HEK293 (cell line): ENCODE data around the gene CDKN3.

Experiments used
- CTCF ChIA-PET: fragments of 350-600 bp; formaldehyde crosslinking; extraction: SDS; loops from one replicate; lab custom pipeline; 2021; ENCODE audit warnings: antibody characterized with exemption; lab: Yijun Ruan, JAX
- POLR2A ChIA-PET: fragments of 300-600 bp; formaldehyde crosslinking; extraction: SDS; loops from one replicate; lab custom pipeline; 2020; ENCODE audit warnings: antibody characterized with exemption, inconsistent platforms; lab: Yijun Ruan, JAX
- H3K27ac ChIP-seq: fragments of 200-500 bp; sonication (Bioruptor generic); 2 replicates; pipeline ENCODE4 v1.5.1; 2014; ENCODE audit warnings: low read depth, low read length, control low read depth, inconsistent platforms; ENCODE audit errors: extremely low read depth
- H3K36me3 ChIP-seq, 2 experiments: fragments of 200-500 bp in 1 of 2; sonication (Bioruptor generic) in 1 of 2; 1 replicate in 1 of 2; 2 replicates in 1 of 2; pipeline ENCODE4 v1.5.1; 2014 to 2017; ENCODE audit warnings: inconsistent platforms in 2 of 2, low read length in 2 of 2; ENCODE audit not compliant: control insufficient read depth in 2 of 2, insufficient read depth in 1 of 2
- H3K4me1 ChIP-seq: fragments of 200-500 bp; sonication (Bioruptor generic); 2 replicates; pipeline ENCODE4 v1.5.1; 2014; ENCODE audit warnings: mild to moderate bottlenecking, low read length, inconsistent platforms; ENCODE audit not compliant: control insufficient read depth, insufficient read depth
- H3K4me3 ChIP-seq: 2 replicates; pipeline ENCODE4 v1.5.1; 2011; ENCODE audit warnings: low read depth, mild to moderate bottlenecking, control low read depth, low read length, moderate library complexity
- H3K9me3 ChIP-seq: fragments of 200-500 bp; sonication (Bioruptor generic); 2 replicates; pipeline ENCODE4 v1.5.1; 2014; ENCODE audit warnings: low read depth, low read length, inconsistent platforms; ENCODE audit not compliant: control insufficient read depth, insufficient read depth
- BCL6B ChIP-seq: fragments of 450-650 bp; formaldehyde crosslinking; IDR thresholded peaks from 2 replicates; pipeline ENCODE4 v1.5.1; 2017; ENCODE audit warnings: missing biosample characterization, missing genetic modification characterization
- PRDM10 ChIP-seq: fragments of 450-650 bp; formaldehyde crosslinking; IDR thresholded peaks from 2 replicates; pipeline ENCODE4 v1.5.1; 2016; ENCODE audit warnings: missing biosample characterization, missing genetic modification characterization
- SCRT2 ChIP-seq: fragments of 450-650 bp; formaldehyde crosslinking; IDR thresholded peaks from 2 replicates; pipeline ENCODE4 v1.5.1; 2016; ENCODE audit warnings: missing biosample characterization, missing genetic modification characterization
- ZBTB1 ChIP-seq: fragments of 450-650 bp; formaldehyde crosslinking; IDR thresholded peaks from 2 replicates; pipeline ENCODE4 v1.5.1; 2016; ENCODE audit warnings: missing biosample characterization, missing genetic modification characterization
- ZNF114 ChIP-seq: fragments of 450-650 bp; formaldehyde crosslinking; IDR thresholded peaks from 2 replicates; pipeline ENCODE4 v1.5.0; 2017; ENCODE audit warnings: missing biosample characterization, missing genetic modification characterization
- ZNF121 ChIP-seq: fragments of 450-650 bp; formaldehyde crosslinking; IDR thresholded peaks from 2 replicates; pipeline ENCODE4 v1.5.1; 2016; ENCODE audit warnings: missing biosample characterization, missing genetic modification characterization
- ZNF146 ChIP-seq: fragments of 450-650 bp; formaldehyde crosslinking; IDR thresholded peaks from 2 replicates; pipeline ENCODE4 v1.5.1; 2016; ENCODE audit warnings: missing biosample characterization, missing genetic modification characterization
- ZNF16 ChIP-seq: fragments of 450-650 bp; formaldehyde crosslinking; IDR thresholded peaks from 2 replicates; pipeline ENCODE4 v1.5.1; 2016; ENCODE audit warnings: low read depth, missing biosample characterization, missing genetic modification characterization
- ZNF362 ChIP-seq: fragments of 450-650 bp; formaldehyde crosslinking; IDR thresholded peaks from 2 replicates; pipeline ENCODE4 v1.5.1; 2016; ENCODE audit warnings: missing biosample characterization, missing genetic modification characterization
- ZNF37A ChIP-seq: fragments of 450-650 bp; IDR thresholded peaks from 2 replicates; pipeline ENCODE4 v1.5.1; 2018; ENCODE audit warnings: missing biosample characterization, missing genetic modification characterization
- ZNF529 ChIP-seq: fragments of 450-650 bp; formaldehyde crosslinking; IDR thresholded peaks from 2 replicates; pipeline ENCODE4 v1.5.1; 2017; ENCODE audit warnings: missing genetic modification characterization, missing biosample characterization; ENCODE audit not compliant: insufficient replicate concordance
- ZNF777 ChIP-seq: fragments of 450-650 bp; formaldehyde crosslinking; IDR thresholded peaks from 2 replicates; pipeline ENCODE4 v1.5.1; 2017; ENCODE audit warnings: missing biosample characterization, missing genetic modification characterization, borderline replicate concordance
- ZSCAN18 ChIP-seq: fragments of 450-650 bp; formaldehyde crosslinking; IDR thresholded peaks from 2 replicates; pipeline ENCODE4 v1.5.1; 2016; ENCODE audit warnings: missing biosample characterization, missing genetic modification characterization
- TF ChIP-seq, protein P1 (sequence below): fragments of 450-650 bp; formaldehyde crosslinking; IDR thresholded peaks from 2 replicates; pipeline ENCODE4 v1.5.1; 2016; ENCODE audit warnings: missing biosample characterization, missing genetic modification characterization
- TF ChIP-seq, protein P2 (sequence below): fragments of 450-650 bp; formaldehyde crosslinking; IDR thresholded peaks from 2 replicates; pipeline ENCODE4 v1.5.1; 2016; ENCODE audit warnings: missing biosample characterization, missing genetic modification characterization
- TF ChIP-seq, protein P3 (sequence below): fragments of 450-650 bp; formaldehyde crosslinking; IDR thresholded peaks from 2 replicates; pipeline ENCODE4 v1.5.1; 2016; ENCODE audit warnings: missing biosample characterization, missing genetic modification characterization

CDKN3 gene

DNA sequence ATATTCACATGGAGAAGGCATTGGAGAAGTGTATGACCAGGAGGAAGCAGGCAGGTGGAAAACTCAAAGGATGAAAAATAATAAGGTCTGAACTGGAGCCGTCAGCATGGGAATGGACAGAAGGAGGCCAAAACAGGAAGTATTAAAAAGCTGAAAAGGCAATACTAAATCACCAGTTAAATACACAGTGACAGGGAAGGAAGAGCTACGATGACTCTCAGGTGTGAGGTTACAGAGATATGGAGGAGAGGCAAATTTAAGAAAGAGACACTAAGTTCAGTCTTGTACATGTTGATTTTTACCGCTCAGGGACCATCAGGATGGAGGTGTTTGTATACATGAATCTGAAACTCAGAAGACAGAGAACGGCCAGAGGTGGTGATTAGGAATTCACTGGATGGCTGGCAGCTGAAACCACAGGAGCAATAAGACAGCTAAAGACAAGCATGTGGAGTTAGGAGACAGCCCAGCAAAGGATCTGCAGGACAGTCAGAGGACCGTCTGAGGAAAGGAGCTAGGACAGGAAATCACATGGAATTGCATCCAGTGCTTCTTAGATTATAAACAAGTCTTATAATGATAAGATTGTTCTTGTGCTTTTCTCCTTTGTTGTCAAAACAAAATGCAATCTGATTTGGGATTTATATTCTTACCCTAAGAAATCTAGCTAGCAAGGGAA, 33.9 kb upstream of the CDKN3 start:
- H3K4me3 ChIP-seq, result no peak overlapping the region
- H3K4me1 ChIP-seq, result no peaks in the 10 kb centered on the region
- no peaks in the 10 kb centered on the region for H3K9me3 ChIP-seq
- H3K27ac ChIP-seq, result no peak overlapping the region
- TF ChIP-seq, protein P1, sequence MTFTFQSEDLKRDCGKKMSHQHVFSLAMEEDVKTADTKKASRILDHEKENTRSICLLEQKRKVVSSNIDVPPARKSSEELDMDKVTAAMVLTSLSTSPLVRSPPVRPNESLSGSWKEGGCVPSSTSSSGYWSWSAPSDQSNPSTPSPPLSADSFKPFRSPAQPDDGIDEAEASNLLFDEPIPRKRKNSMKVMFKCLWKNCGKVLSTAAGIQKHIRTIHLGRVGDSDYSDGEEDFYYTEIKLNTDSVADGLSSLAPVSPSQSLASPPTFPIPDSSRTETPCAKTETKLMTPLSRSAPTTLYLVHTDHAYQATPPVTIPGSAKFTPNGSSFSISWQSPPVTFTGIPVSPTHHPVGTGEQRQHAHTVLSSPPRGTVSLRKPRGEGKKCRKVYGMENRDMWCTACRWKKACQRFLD (tag by site-specific recombination), result no peak
- TF ChIP-seq ZNF121 (tag by site-specific recombination) (no peak), ZSCAN18 (tag by site-specific recombination) (no peak), PRDM10 (tag by site-specific recombination) (no peak), SCRT2 (tag by site-specific recombination) (no peak), ZBTB1 (tag by site-specific recombination) (no peak), BCL6B (no peak), ZNF16 (tag by site-specific recombination) (no peak), ZNF146 (tag by site-specific recombination) (no peak), ZNF114 (tag by site-specific recombination) (no peak), ZNF529 (tag by site-specific recombination) (no peak), ZNF362 (tag by site-specific recombination) (no peak), ZNF777 (tag by site-specific recombination) (no peak), ZNF37A (tag by site-specific recombination) (no peak)
- TF ChIP-seq, protein P2, sequence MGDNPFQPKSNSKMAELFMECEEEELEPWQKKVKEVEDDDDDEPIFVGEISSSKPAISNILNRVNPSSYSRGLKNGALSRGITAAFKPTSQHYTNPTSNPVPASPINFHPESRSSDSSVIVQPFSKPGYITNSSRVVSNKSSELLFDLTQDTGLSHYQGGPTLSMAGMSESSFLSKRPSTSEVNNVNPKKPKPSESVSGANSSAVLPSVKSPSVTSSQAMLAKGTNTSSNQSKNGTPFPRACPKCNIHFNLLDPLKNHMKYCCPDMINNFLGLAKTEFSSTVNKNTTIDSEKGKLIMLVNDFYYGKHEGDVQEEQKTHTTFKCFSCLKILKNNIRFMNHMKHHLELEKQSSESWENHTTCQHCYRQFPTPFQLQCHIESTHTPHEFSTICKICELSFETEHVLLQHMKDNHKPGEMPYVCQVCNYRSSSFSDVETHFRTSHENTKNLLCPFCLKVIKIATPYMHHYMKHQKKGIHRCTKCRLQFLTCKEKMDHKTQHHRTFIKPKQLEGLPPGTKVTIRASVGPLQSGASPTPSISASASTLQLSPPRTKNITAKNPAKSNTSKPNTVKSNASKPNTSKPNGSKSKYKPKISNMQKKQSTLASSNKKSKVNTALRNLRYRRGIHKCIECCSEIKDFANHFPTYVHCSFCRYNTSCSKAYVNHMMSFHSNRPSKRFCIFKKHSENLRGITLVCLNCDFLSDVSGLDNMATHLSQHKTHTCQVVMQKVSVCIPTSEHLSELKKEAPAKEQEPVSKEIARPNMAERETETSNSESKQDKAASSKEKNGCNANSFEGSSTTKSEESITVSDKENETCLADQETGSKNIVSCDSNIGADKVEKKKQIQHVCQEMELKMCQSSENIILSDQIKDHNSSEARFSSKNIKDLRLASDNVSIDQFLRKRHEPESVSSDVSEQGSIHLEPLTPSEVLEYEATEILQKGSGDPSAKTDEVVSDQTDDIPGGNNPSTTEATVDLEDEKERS (tag by site-specific recombination), result no peak
- TF ChIP-seq, protein P3, sequence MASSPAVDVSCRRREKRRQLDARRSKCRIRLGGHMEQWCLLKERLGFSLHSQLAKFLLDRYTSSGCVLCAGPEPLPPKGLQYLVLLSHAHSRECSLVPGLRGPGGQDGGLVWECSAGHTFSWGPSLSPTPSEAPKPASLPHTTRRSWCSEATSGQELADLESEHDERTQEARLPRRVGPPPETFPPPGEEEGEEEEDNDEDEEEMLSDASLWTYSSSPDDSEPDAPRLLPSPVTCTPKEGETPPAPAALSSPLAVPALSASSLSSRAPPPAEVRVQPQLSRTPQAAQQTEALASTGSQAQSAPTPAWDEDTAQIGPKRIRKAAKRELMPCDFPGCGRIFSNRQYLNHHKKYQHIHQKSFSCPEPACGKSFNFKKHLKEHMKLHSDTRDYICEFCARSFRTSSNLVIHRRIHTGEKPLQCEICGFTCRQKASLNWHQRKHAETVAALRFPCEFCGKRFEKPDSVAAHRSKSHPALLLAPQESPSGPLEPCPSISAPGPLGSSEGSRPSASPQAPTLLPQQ, result no peak
- CTCF ChIA-PET, result interaction anchor here (1.1 to 1.2 kb wide), 2 partner anchors 15 to 60 kb away, joined by 3 read pairs; no protein-coding TSS in a partner anchor
- no peaks in the 10 kb centered on the region for H3K36me3 ChIP-seq
- POLR2A ChIA-PET, result no interaction called here
